ENCODE measurements around the gene CSF3. TPM values are rescaled to one million over a fixed set of nuclear protein-coding genes. Genes with fewer than 3 reads are reported as not detected.

Gene CSF3
- total RNA-seq, 1 donor from 2014 or later: not detected

Small RNAs within 50 kb of the gene (microRNA-seq; reads per million reads assigned to microRNA genes)
- gene MIR6884 (ENCODE audit: borderline number of aligned reads): not detected

Other genes with a start within 250 kb of the CSF3 start
- 0.42 TPM for gene IKZF3, start 151.1 kb upstream of the CSF3 start, total RNA-seq
- gene ZPBP2, start 147.2 kb upstream of the CSF3 start, total RNA-seq: not detected
- 2.6 TPM for gene GSDMB, start 96.8 kb upstream of the CSF3 start, total RNA-seq
- gene ORMDL3, start 87.8 kb upstream of the CSF3 start, total RNA-seq: 35.6 TPM
- not detected for gene LRRC3C, start 87.7 kb upstream of the CSF3 start, total RNA-seq
- 0.52 TPM for gene GSDMA, start 52.4 kb upstream of the CSF3 start, total RNA-seq
- 83.4 TPM for gene PSMD3, start 34.6 kb upstream of the CSF3 start, total RNA-seq
- gene MED24, start 39.0 kb downstream of the CSF3 start, total RNA-seq: 56.9 TPM
- 98.1 TPM for gene THRA, start 47.5 kb downstream of the CSF3 start, total RNA-seq
- 21.5 TPM for gene NR1D1, start 85.1 kb downstream of the CSF3 start, total RNA-seq
- 49.1 TPM for gene MSL1, start 106.5 kb downstream of the CSF3 start, total RNA-seq
- 48.1 TPM for gene CASC3, start 125.1 kb downstream of the CSF3 start, total RNA-seq
- 3.8 TPM for gene RAPGEFL1, start 162.0 kb downstream of the CSF3 start, total RNA-seq
- 11.3 TPM for gene WIPF2, start 203.9 kb downstream of the CSF3 start, total RNA-seq

Measured in left ventricle myocardium superior (tissue), 1 donor.